ENCODE results near the gene DRAM1.

DRAM1 gene

DNA sequence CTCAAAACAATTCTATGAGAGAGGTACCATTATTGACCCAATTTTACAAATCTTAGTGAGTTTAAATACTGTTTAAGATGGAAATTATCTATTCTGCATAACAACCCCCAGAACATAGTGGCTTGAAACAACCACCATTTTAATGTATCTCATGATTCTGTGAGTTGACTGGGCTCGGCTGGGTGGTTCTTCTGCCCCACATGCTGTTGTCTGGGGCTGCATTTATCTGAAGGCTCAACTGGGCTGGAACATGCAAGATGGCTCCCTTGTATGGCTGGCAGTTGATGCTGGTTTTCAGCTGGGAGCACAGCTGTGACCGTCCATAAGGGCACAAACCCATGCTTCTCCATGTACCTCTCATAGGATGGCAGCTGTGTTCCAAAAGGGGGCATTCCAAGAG lies 82.2 kb downstream of the DRAM1 start:
- peaks cover 24% of the 10 kb centered on the region for H3K36me3 Mint-ChIP-seq
- H3K4me1 Mint-ChIP-seq = no peaks in the 10 kb centered on the region
- H3K4me3 Mint-ChIP-seq = no peak overlapping the region
- H3K27ac Mint-ChIP-seq = no peak overlapping the region
- H3K9me3 Mint-ChIP-seq = peaks cover 6% of the 10 kb centered on the region
- no peaks in the 10 kb centered on the region for H3K27me3 Mint-ChIP-seq
- ATAC-seq = no peak

- Mint-ChIP-seq H3K4me1 (peaks cover 10% of the 10 kb centered on the region), H3K9me3 (peaks cover 6% of the 10 kb centered on the region), H3K27ac (no peak overlapping the region), H3K36me3 (peaks cover 11% of the 10 kb centered on the region), H3K27me3 (no peaks in the 10 kb centered on the region), H3K4me3 (no peak overlapping the region)
- no peak for ATAC-seq
These were observed 85.1 kb downstream of the DRAM1 start for GRCh38 chr12:101962486-101962885.

- peaks cover 17% of the 10 kb centered on the region for H3K4me1 Mint-ChIP-seq
- ATAC-seq = no peak
- peak overlapping the region; percentile 28 for H3K27ac Mint-ChIP-seq
These were observed 86.3 kb downstream of the DRAM1 start for GRCh38 chr12:101963697-101964096.

GRCh38 chr12:101966496-101966895 lies 89.1 kb downstream of the DRAM1 start:
- no peaks in the 10 kb centered on the region for H3K27me3 Mint-ChIP-seq
- H3K4me3 Mint-ChIP-seq = no peak overlapping the region
- no peak for ATAC-seq
- H3K9me3 Mint-ChIP-seq = no peaks in the 10 kb centered on the region
- H3K4me1 Mint-ChIP-seq = peaks cover 17% of the 10 kb centered on the region
- no peak overlapping the region for H3K27ac Mint-ChIP-seq
- H3K36me3 Mint-ChIP-seq = no peaks in the 10 kb centered on the region

More at GRCh38 chr12:101963697-101964096, 86.3 kb downstream of the DRAM1 start:
- H3K27me3 Mint-ChIP-seq = no peaks in the 10 kb centered on the region
- H3K36me3 Mint-ChIP-seq = peaks cover 10% of the 10 kb centered on the region
- peaks cover 6% of the 10 kb centered on the region for H3K9me3 Mint-ChIP-seq
- no peak overlapping the region for H3K4me3 Mint-ChIP-seq

GRCh38 chr12:101967506-101967905 lies 90.1 kb downstream of the DRAM1 start:
- ATAC-seq = peak; percentile 53
- Mint-ChIP-seq H3K27ac (peak overlapping the region; percentile 28), H3K27me3 (no peaks in the 10 kb centered on the region), H3K36me3 (no peaks in the 10 kb centered on the region), H3K4me1 (peaks cover 17% of the 10 kb centered on the region), H3K4me3 (no peak overlapping the region), H3K9me3 (no peaks in the 10 kb centered on the region)

DNA sequence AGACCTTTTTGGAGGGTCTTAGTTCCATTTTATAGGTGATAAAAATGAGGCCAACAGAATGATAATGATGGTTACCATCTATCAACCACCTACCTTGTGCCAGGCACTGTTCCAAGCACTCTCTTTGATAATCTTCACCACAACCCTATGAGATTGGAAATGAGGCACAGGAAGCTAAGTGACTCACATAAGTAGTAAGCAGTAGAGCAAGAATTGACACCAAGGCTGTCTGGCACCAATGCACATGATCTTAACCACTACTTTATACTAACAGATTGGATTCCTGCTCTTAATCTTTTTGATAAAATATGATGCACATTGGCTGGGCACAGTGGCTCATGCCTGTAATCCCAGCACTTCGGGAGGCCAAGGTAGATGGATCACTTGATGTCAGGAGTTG lies 91.4 kb downstream of the DRAM1 start:
- H3K27me3 Mint-ChIP-seq = no peaks in the 10 kb centered on the region
- no peak overlapping the region for H3K4me3 Mint-ChIP-seq
- no peak for ATAC-seq
- no peak overlapping the region for H3K27ac Mint-ChIP-seq
- no peaks in the 10 kb centered on the region for H3K9me3 Mint-ChIP-seq
- H3K36me3 Mint-ChIP-seq = no peaks in the 10 kb centered on the region
- H3K4me1 Mint-ChIP-seq = peaks cover 17% of the 10 kb centered on the region
